T-helper 2 cell (primary cell): ENCODE measurements around the gene ME3.

Experiments used
- DNase-seq, 5 experiments: peaks; one replicate each; pipeline versions ENCODE4 v3.0.0 to v3.0.0-alpha.2; 2012 to 2022

The ME3 gene

GRCh38 chr11:86510097-86510496 is 162.3 kb downstream of the ME3 start:
- DNase-seq: no peak

- DNase-seq: no peak
These were observed 162.8 kb downstream of the ME3 start for GRCh38 chr11:86509588-86509974.

GRCh38 chr11:86508604-86509587 is 163.5 kb downstream of the ME3 start:
- DNase-seq: no peak

GRCh38 chr11:86507249-86507845 is 165.1 kb downstream of the ME3 start:
- no peak for DNase-seq

- no peak for DNase-seq
These were observed 166.2 kb downstream of the ME3 start for GRCh38 chr11:86506235-86506634.

- no peak for DNase-seq
These were observed 169.3 kb downstream of the ME3 start for GRCh38 chr11:86503131-86503530.

GRCh38 chr11:86502137-86502642 is 170.2 kb downstream of the ME3 start:
- no peak for DNase-seq

- no peak for DNase-seq
These were observed 171.8 kb downstream of the ME3 start for GRCh38 chr11:86500500-86501140.

- no peak for DNase-seq
These were observed 172.7 kb downstream of the ME3 start for GRCh38 chr11:86499723-86500129.

- no peak for DNase-seq
These were observed 174.6 kb downstream of the ME3 start for GRCh38 chr11:86497836-86498235.

GRCh38 chr11:86497310-86497709 is 175.1 kb downstream of the ME3 start:
- DNase-seq: no peak

GRCh38 chr11:86495351-86495750 is 177.1 kb downstream of the ME3 start:
- no peak for DNase-seq

GRCh38 chr11:86492370-86493010 is 179.9 kb downstream of the ME3 start:
- no peak for DNase-seq

- DNase-seq: no peak
These were observed 181.4 kb downstream of the ME3 start for GRCh38 chr11:86491027-86491426.

- no peak for DNase-seq
These were observed 181.8 kb downstream of the ME3 start for GRCh38 chr11:86490582-86490981.

- no peak for DNase-seq
These were observed 183.0 kb downstream of the ME3 start for GRCh38 chr11:86489442-86489841.

- DNase-seq: no peak
These were observed 183.9 kb downstream of the ME3 start for GRCh38 chr11:86488553-86488952.

- no peak for DNase-seq
These were observed 184.7 kb downstream of the ME3 start for GRCh38 chr11:86487671-86488070.

GRCh38 chr11:86486261-86487030 is 186.0 kb downstream of the ME3 start:
- DNase-seq: peak in 2 of 5 experiments; percentile 22 to 35

GRCh38 chr11:86484795-86485166 is 187.6 kb downstream of the ME3 start:
- DNase-seq: no peak

GRCh38 chr11:86483940-86484794 is 188.2 kb downstream of the ME3 start:
- DNase-seq: no peak
